K562 (cell line): ENCODE measurements around the gene ZNHIT1. TPM values are rescaled to one million over a fixed set of nuclear protein-coding genes. Genes with fewer than 3 reads are reported as not detected.
A peak's percentile ranks its signal among the peaks of the same experiment; 100 is the strongest.

Experiments used
- ATAC-seq: fragments of 200-7000 bp; cut with Tn5 transposase; 3 replicates; pipeline ENCODE4 v1.9.1; 2020; ENCODE audit warnings: moderate library complexity
- BruUV-seq: library from RNA; stranded (reverse); fragments of 400-500 nt; replicated peaks from 2 replicates; lab custom pipeline; 2021; lab: Mats Ljungman, UMichigan
- CTCF ChIA-PET: fragments of 300-600 bp; formaldehyde crosslinking; extraction: SDS; loops from one replicate; lab custom pipeline; 2021; ENCODE audit warnings: low intra/inter-chr PET ratio; lab: Yijun Ruan, JAX
- POLR2A ChIA-PET: fragments of 300-600, 350-650 bp; sonication (Branson Sonifier 250); formaldehyde crosslinking; extraction: SDS; loops from one replicate; lab custom pipeline; 2021; ENCODE audit warnings: antibody characterized with exemption, inconsistent platforms; lab: Yijun Ruan, JAX
- DNase-seq, 4 experiments: peaks; one replicate each; pipeline versions ENCODE4 v3.0.0 to v3.0.0-alpha.2; 2011 to 2018; ENCODE audit warnings: low spot score in 3 of 4, mixed read lengths in 3 of 4; ENCODE audit errors: extremely low read depth in 1 of 4
- FAIRE-seq: peaks from 2 replicates; lab custom pipeline; 2011; peaks lifted over from hg19 to GRCh38; lab: Jason Lieb, UNC
- H2AFZ ChIP-seq: 2 replicates; pipeline ENCODE4 v1.6.0; 2011; ENCODE audit warnings: low read depth, low read length, control low read depth, inconsistent platforms
- H3K27ac ChIP-seq: fragments of 200-600 bp; 3 replicates; pipeline ENCODE4 v1.8.0; 2011; ENCODE audit warnings: low read depth, mild to moderate bottlenecking, control low read depth, inconsistent platforms, low read length, moderate library complexity, mixed read lengths; ENCODE audit errors: extremely low read depth
- H3K27me3 ChIP-seq, 2 experiments: fragments of 300-600 bp in 1 of 2; 2 replicates in 1 of 2; 3 replicates in 1 of 2; pipeline versions ENCODE4 v1.6.0 to v1.8.0; 2011; ENCODE audit warnings: inconsistent platforms in 2 of 2, low read length in 2 of 2, mild to moderate bottlenecking in 1 of 2, mixed read lengths in 1 of 2, moderate library complexity in 1 of 2; ENCODE audit not compliant: control insufficient read depth in 2 of 2, insufficient read depth in 2 of 2
- H3K36me3 ChIP-seq: fragments of 300-600 bp; 3 replicates; pipeline ENCODE4 v1.8.0; 2011; ENCODE audit warnings: mild to moderate bottlenecking, low read length, inconsistent platforms; ENCODE audit not compliant: control insufficient read depth, insufficient read depth
- H3K4me1 ChIP-seq, 2 experiments: fragments of 200-600 bp in 1 of 2; replicated peaks in 1 of 2; 2 replicates in 1 of 2; 3 replicates in 1 of 2; pipeline versions ENCODE4 v1.5.1 to v1.8.0; 2011; ENCODE audit warnings: inconsistent platforms in 2 of 2, low read length in 2 of 2, mild to moderate bottlenecking in 1 of 2, mixed read lengths in 1 of 2, moderate library complexity in 1 of 2; ENCODE audit not compliant: control insufficient read depth in 2 of 2, insufficient read depth in 2 of 2
- H3K4me2 ChIP-seq: 2 replicates; pipeline ENCODE4 v1.6.1; 2011; ENCODE audit warnings: low read length, control low read depth, inconsistent platforms, mixed read lengths; ENCODE audit not compliant: insufficient read depth
- H3K4me3 ChIP-seq: fragments of 200-600 bp; sonication (generic), shearing (Covaris generic); 2 replicates; pipeline ENCODE4 v1.5.1; 2016; ENCODE audit warnings: control low read depth, inconsistent platforms
- H3K79me2 ChIP-seq: fragments of 200-600 bp; 3 replicates; pipeline ENCODE4 v1.8.0; 2011; ENCODE audit warnings: low read length, inconsistent platforms; ENCODE audit not compliant: control insufficient read depth, insufficient read depth
- H3K9ac ChIP-seq, 2 experiments: 2 replicates each; pipeline versions ENCODE4 v1.6.0 to v1.6.1; 2011; ENCODE audit warnings: low read depth in 2 of 2, low read length in 2 of 2, control low read depth in 1 of 2, inconsistent platforms in 1 of 2, mild to moderate bottlenecking in 1 of 2, mixed read lengths in 1 of 2; ENCODE audit not compliant: insufficient read depth in 1 of 2
- H3K9me1 ChIP-seq: one replicate; pipeline ENCODE4 v1.6.0; 2011; ENCODE audit warnings: inconsistent platforms, mild to moderate bottlenecking, low read length, moderate library complexity; ENCODE audit not compliant: control insufficient read depth, insufficient read depth
- H3K9me3 ChIP-seq: replicated peaks from 2 replicates; pipeline ENCODE4 v1.5.1; 2011; ENCODE audit warnings: low read depth, low read length, inconsistent platforms; ENCODE audit not compliant: control insufficient read depth, insufficient read depth
- H4K20me1 ChIP-seq: replicated peaks from 2 replicates; pipeline ENCODE4 v1.6.1; 2011; ENCODE audit warnings: low read length, inconsistent platforms, mixed read lengths; ENCODE audit not compliant: control insufficient read depth, insufficient read depth
- KLF16 ChIP-seq: IDR thresholded peaks from 2 replicates; pipeline ENCODE4 v1.6.1; 2016; ENCODE audit warnings: antibody characterized with exemption
- NELFE ChIP-seq: IDR thresholded peaks from 2 replicates; pipeline ENCODE4 v1.6.1; 2011; ENCODE audit warnings: mild to moderate bottlenecking; ENCODE audit not compliant: insufficient read depth, insufficient read length
- NEUROD1 ChIP-seq: fragments of 150-350 bp; IDR thresholded peaks from 2 replicates; pipeline ENCODE4 v1.6.1; 2014; ENCODE audit warnings: borderline replicate concordance, low read length, low read depth; ENCODE audit not compliant: partially characterized antibody
- NFE2L1 ChIP-seq: fragments of 450-650 bp; IDR thresholded peaks from 2 replicates; pipeline ENCODE4 v1.6.1; 2016; ENCODE audit warnings: missing genetic modification characterization, low read depth, mild to moderate bottlenecking, missing compliant biosample characterization, moderate library complexity, borderline replicate concordance
- PHB2 ChIP-seq: fragments of 450-650 bp; IDR thresholded peaks from 2 replicates; pipeline ENCODE4 v1.6.1; 2017; ENCODE audit warnings: low read depth
- RBBP5 ChIP-seq: fragments of 200-600 bp; sonication (generic); IDR thresholded peaks from 2 replicates; pipeline ENCODE4 v1.6.1; 2012; ENCODE audit warnings: borderline replicate concordance, mild to moderate bottlenecking, low read length, control low read depth, inconsistent platforms; ENCODE audit not compliant: insufficient read depth, poor library complexity, severe bottlenecking
- SMAD2 ChIP-seq: fragments of 150-350 bp; IDR thresholded peaks from 2 replicates; pipeline ENCODE4 v1.6.1; 2014; ENCODE audit warnings: low read depth, mild to moderate bottlenecking, low read length
- TCF3 ChIP-seq: sonication (generic); formaldehyde crosslinking; IDR thresholded peaks from 2 replicates; pipeline ENCODE4 v1.4.0; 2020; ENCODE audit warnings: mild to moderate bottlenecking, missing genetic modification reagents
- ZNF384 ChIP-seq: IDR thresholded peaks from 2 replicates; pipeline ENCODE4 v1.6.1; 2012; ENCODE audit warnings: low read depth, low read length, improper control_type of control experiment
- WGBS: fragments of 100-300 bp; shearing (Covaris generic); methylation state at CpG from one replicate; pipeline ENCODE4 v1.1.6; 2016; ENCODE audit warnings: low coverage, mixed read lengths; ENCODE audit not compliant: insufficient coverage; ENCODE audit errors: missing lambda C conversion rate; 5-methylcytosine and 5-hydroxymethylcytosine counted together
- in situ Hi-C: fragments of 300-500 bp; cut with MboI; formaldehyde crosslinking; loops from 4 replicates; pipeline ENCODE4 v1.15.0; 2018; ENCODE audit warnings: inconsistent platforms, mixed read lengths
- intact Hi-C: fragments of 100-400 bp; cut with micrococcal nuclease; formaldehyde crosslinking; loops from 2 replicates; pipeline ENCODE4 v1.14.2; 2022
- polyA plus RNA-seq, 8 experiments: library from polyadenylated mRNA; depleted of rRNA in 4 of 8; stranded (reverse) in 5 of 8; unstranded in 3 of 8; fragments of >200 nt; fragmentation: Nextera tagmentation in 2 of 8; fragmentation: Illumina TruSeq in 1 of 8; extraction: Ambion mirVana in 2 of 8; extraction: Trizol in 1 of 8; gene quantifications; 2 replicates each; pipeline versions ENCODE4 v1.2.1 to v1.2.3, GENCODE V29; 2011 to 2014; ENCODE audit warnings: inconsistent platforms in 1 of 8, missing spikeins in 1 of 8
- total RNA-seq, 7 experiments: library from RNA; depleted of rRNA in 6 of 7; stranded (reverse); fragments of >200 nt in 6 of 7; fragmentation: Illumina TruSeq in 2 of 7; extraction: Trizol in 2 of 7; gene quantifications; 2 replicates each; pipeline versions ENCODE4 v1.2.1 to v1.2.3, GENCODE V29; 2011 to 2021; ENCODE audit warnings: low replicate concordance in 1 of 7
- TF ChIP-seq, protein P1 (sequence below): fragments of 250-450 bp; sonication (Bioruptor Pico); IDR thresholded peaks from 2 replicates; pipeline ENCODE4 v1.8.0; 2021; ENCODE audit warnings: moderate library complexity, mild to moderate bottlenecking, inconsistent platforms
- TF ChIP-seq, protein P2 (sequence below), 2 experiments: fragments of 450-650 bp; conservative IDR thresholded peaks; 2 replicates each; pipeline ENCODE4 v1.6.1; 2017; ENCODE audit warnings: mild to moderate bottlenecking in 2 of 2, moderate library complexity in 2 of 2
- TF ChIP-seq, protein P3 (sequence below): fragments of 250-450 bp; sonication (Bioruptor Pico); IDR thresholded peaks from 2 replicates; pipeline ENCODE4 v1.9.0; 2021; ENCODE audit warnings: mild to moderate bottlenecking, inconsistent platforms

ZNHIT1 gene
- total and polyA plus RNA-seq, 9 of the 15 experiments (the other 6 are each of a cell fraction or from before 2014, with no cell fraction given): 6.4 to 162 (median 70.1) TPM

DNA sequence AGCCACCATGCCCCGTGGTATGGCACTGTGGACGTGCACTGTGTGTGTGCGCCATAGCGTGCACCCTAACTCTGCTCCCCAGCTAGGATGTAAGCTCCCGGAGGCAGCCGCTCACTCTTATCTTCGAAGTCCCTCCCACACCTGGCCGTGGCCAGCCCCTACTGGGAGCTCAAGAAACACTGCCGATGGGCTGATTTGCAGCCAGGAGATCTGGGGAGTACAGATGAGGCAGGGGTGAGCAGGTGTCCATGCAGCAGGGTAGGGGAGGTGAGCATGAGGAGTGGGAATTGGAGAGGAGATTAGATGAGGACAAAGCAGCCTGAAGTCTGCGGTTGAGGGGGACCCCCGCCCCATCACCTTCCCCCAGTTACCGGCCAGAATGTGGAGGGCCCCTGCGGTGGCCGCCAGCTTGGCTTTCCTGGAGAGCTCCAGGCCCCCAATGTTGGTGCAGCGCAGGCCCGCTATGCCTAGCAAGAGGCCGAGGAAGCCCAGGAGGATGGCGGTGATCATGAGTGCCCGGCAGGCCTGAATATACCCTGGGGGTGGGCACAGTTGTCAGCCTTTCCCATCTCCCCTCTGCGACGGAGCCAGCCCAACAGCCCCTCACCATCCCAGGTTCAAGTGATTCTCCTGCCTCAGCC, 16.1 kb downstream of the ZNHIT1 start:
- H3K4me1 ChIP-seq: peaks cover 19 to 67% of the 10 kb centered on the region in 2 experiments; a peak in 4 of 5 replicates
- WGBS: 31% methylated on average over 19 of the region's 21 CpGs
- TF ChIP-seq TCF3 (peak; percentile 91), NEUROD1 (peak; percentile 24), RBBP5 (no peak), NELFE (no peak), SMAD2 (no peak), NFE2L1 (no peak), KLF16 (peak; percentile 70; the same call in 1 of the 2 replicates), ZNF384 (0 out of 2 replicates have a peak, but pooled peaks have one; percentile 2), PHB2 (peak; percentile 20; the same call in 1 of the 2 replicates)
- TF ChIP-seq, protein P1, sequence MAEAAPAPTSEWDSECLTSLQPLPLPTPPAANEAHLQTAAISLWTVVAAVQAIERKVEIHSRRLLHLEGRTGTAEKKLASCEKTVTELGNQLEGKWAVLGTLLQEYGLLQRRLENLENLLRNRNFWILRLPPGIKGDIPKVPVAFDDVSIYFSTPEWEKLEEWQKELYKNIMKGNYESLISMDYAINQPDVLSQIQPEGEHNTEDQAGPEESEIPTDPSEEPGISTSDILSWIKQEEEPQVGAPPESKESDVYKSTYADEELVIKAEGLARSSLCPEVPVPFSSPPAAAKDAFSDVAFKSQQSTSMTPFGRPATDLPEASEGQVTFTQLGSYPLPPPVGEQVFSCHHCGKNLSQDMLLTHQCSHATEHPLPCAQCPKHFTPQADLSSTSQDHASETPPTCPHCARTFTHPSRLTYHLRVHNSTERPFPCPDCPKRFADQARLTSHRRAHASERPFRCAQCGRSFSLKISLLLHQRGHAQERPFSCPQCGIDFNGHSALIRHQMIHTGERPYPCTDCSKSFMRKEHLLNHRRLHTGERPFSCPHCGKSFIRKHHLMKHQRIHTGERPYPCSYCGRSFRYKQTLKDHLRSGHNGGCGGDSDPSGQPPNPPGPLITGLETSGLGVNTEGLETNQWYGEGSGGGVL (CRISPR knock-in tag): no peak
- TF ChIP-seq, protein P2, sequence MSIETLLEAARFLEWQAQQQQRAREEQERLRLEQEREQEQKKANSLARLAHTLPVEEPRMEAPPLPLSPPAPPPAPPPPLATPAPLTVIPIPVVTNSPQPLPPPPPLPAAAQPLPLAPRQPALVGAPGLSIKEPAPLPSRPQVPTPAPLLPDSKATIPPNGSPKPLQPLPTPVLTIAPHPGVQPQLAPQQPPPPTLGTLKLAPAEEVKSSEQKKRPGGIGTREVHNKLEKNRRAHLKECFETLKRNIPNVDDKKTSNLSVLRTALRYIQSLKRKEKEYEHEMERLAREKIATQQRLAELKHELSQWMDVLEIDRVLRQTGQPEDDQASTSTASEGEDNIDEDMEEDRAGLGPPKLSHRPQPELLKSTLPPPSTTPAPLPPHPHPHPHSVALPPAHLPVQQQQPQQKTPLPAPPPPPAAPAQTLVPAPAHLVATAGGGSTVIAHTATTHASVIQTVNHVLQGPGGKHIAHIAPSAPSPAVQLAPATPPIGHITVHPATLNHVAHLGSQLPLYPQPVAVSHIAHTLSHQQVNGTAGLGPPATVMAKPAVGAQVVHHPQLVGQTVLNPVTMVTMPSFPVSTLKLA (conservative IDR thresholded peaks at IDR 0.05): 0 out of 4 replicates have a peak, but pooled peaks of 1 of the 2 experiments have one; percentile 21
- TF ChIP-seq, protein P3, sequence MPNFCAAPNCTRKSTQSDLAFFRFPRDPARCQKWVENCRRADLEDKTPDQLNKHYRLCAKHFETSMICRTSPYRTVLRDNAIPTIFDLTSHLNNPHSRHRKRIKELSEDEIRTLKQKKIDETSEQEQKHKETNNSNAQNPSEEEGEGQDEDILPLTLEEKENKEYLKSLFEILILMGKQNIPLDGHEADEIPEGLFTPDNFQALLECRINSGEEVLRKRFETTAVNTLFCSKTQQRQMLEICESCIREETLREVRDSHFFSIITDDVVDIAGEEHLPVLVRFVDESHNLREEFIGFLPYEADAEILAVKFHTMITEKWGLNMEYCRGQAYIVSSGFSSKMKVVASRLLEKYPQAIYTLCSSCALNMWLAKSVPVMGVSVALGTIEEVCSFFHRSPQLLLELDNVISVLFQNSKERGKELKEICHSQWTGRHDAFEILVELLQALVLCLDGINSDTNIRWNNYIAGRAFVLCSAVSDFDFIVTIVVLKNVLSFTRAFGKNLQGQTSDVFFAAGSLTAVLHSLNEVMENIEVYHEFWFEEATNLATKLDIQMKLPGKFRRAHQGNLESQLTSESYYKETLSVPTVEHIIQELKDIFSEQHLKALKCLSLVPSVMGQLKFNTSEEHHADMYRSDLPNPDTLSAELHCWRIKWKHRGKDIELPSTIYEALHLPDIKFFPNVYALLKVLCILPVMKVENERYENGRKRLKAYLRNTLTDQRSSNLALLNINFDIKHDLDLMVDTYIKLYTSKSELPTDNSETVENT (CRISPR knock-in tag): 0 out of 2 replicates have a peak, but pooled peaks have one; percentile 21

More for the DNA sequence above, 16.1 kb downstream of the ZNHIT1 start:
- Histone ChIP-seq H3K9me1 (no peaks in the 10 kb centered on the region), H3K36me3 (peaks cover 26% of the 10 kb centered on the region; the same call in 2 of the 3 replicates), H2AFZ (no peak overlapping the region), H3K4me2 (peak overlapping the region; percentile 39), H3K79me2 (no peaks in the 10 kb centered on the region), H3K9ac (peak overlapping the region in 1 of 2 experiments; percentile 85; a peak in 2 of 4 replicates), H4K20me1 (no peaks in the 10 kb centered on the region), H3K27me3 (no peaks in the 10 kb centered on the region), H3K9me3 (no peaks in the 10 kb centered on the region), H3K4me3 (no peak overlapping the region), H3K27ac (0 out of 3 replicates have a peak overlapping the region, but pooled peaks have one; percentile 1)
- in situ Hi-C loops (no loop called here), intact Hi-C loops (loop anchor here (2.0 kb wide), 1 partner anchor 49 kb away; no protein-coding TSS in a partner anchor)
- ChIA-PET CTCF (no interaction called here), POLR2A (interaction anchor here (0.6 to 2.2 kb wide), 8 partner anchors 9 to 862 kb away, joined by 3 to 22 read pairs (median 3); partner anchors contain the start of gene ZNHIT1)
- DNase-seq (peak; percentile 76 to 93 (median 84)), ATAC-seq (peak; percentile 90), FAIRE-seq (peak; percentile 96)
- BruUV-seq: no TSS peak
